Adrenal gland (tissue), 12 donors: ENCODE results near the gene IBA57. TPM values are rescaled to one million over a fixed set of nuclear protein-coding genes. Genes with fewer than 3 reads are reported as not detected.

ENCODE experiments used
- DNase-seq, 7 donors: peaks; one replicate each; pipeline ENCODE4 v3.0.0-alpha.2; 2019 to 2020
- H3K27ac ChIP-seq, 5 donors: fragments of 200-600 bp; sonication (generic) in 4 of 5; 1 replicate in 3 of 5; 2 replicates in 2 of 5; pipeline versions ENCODE4 v1.5.1 to v1.8.0; 2016 to 2020; ENCODE audit warnings: mild to moderate bottlenecking in 1 of 5
- H3K27me3 ChIP-seq: fragments of 200-600 bp; 2 replicates; pipeline ENCODE4 v1.8.0; 2021
- H3K36me3 ChIP-seq, 2 donors: fragments of 200-600 bp; replicated peaks in 1 of 2; 1 replicate in 1 of 2; 2 replicates in 1 of 2; pipeline versions ENCODE4 v1.5.1 to v1.8.0; 2018 to 2022
- H3K4me1 ChIP-seq, 2 donors: fragments of 200-600 bp; replicated peaks in 1 of 2; 1 replicate in 1 of 2; 2 replicates in 1 of 2; pipeline versions ENCODE4 v1.5.1 to v1.8.0; 2018 to 2021
- H3K4me3 ChIP-seq, 4 donors: fragments of 200-600 bp; sonication (generic) in 3 of 4; one replicate each; pipeline ENCODE4 v1.5.1; 2016 to 2018
- H3K9me3 ChIP-seq, 3 donors: fragments of 200-600 bp; sonication (generic) in 1 of 3; replicated peaks in 1 of 3; 1 replicate in 2 of 3; 2 replicates in 1 of 3; pipeline versions ENCODE4 v1.5.1 to v1.8.0; 2016 to 2021
- CTCF ChIP-seq, 6 experiments: fragments of 450-650 bp in 4 of 6; fragments of 200-600 bp in 2 of 6; sonication (generic) in 1 of 6; IDR thresholded peaks; 1 replicate in 5 of 6; 2 replicates in 1 of 6; pipeline versions ENCODE4 v1.5.1 to v1.8.0; 2016 to 2021; ENCODE audit warnings: antibody characterized with exemption in 6 of 6, mild to moderate bottlenecking in 2 of 6, moderate library complexity in 1 of 6
- POLR2A ChIP-seq, 2 donors: fragments of 450-650 bp; IDR thresholded peaks; one replicate each; pipeline ENCODE4 v1.6.1; 2017; ENCODE audit warnings: antibody characterized with exemption in 2 of 2, mild to moderate bottlenecking in 2 of 2, moderate library complexity in 1 of 2
- WGBS, 4 donors: extraction: QIAGEN DNeasy Blood & Tissue Kit in 2 of 4; methylation state at CpG; one replicate each; pipeline versions ENCODE4 v1.1.5 to v1.1.7; 2013 to 2017; 5-methylcytosine and 5-hydroxymethylcytosine counted together
- intact Hi-C, 2 donors: fragments of 100-400 bp; cut with DNase I; formaldehyde crosslinking; loops; one replicate each; pipeline versions ENCODE4 v1.14.1 to v1.15.0; 2022 to 2023
- polyA plus RNA-seq, 3 donors: library from polyadenylated mRNA; stranded (reverse); fragments of 200-250 nt in 2 of 3; fragments of 350-450 nt in 1 of 3; fragmentation: Illumina TruSeq in 1 of 3; extraction: RNeasy Lipid Tissue Mini Kit (QIAGEN cat#74804) in 1 of 3; gene quantifications; one replicate each; pipeline ENCODE4 v1.2.3, GENCODE V29; 2013 to 2014
- total RNA-seq, 9 donors: library from RNA; depleted of rRNA in 4 of 9; stranded (reverse); fragments of >200 nt in 4 of 9; fragments of 120-200 nt in 1 of 9; fragmentation: NEBNext Ultra II Directional in 1 of 9; extraction: Animal tissue kit (Norgen Biotek cat#: 25700) in 1 of 9; gene quantifications; one replicate each; pipeline versions ENCODE4 v1.1.0 to v1.2.4, GENCODE V29; 2013 to 2023
- donor health status: healthy with polysubstance abuse.
- donor health status: Bipolar disorder and iron deficiency.
- donor health status: DM: yes; HTN: yes; CAD: no.
- donor health status: DM: no; HTN: no; CAD: no.
- donor health status: DM: no; HTN: no; CAD: no.
- donor health status: DM: yes; HTN: yes; CAD: no.

IBA57 gene
- total and polyA plus RNA-seq, 12 donors: 1.4 to 40.6 (median 13.0) TPM

GRCh38 chr1:228160201-228160761 is 5.3 kb upstream of the IBA57 start:
- Histone ChIP-seq H3K27me3 (peaks cover 7% of the 10 kb centered on the region), H3K27ac (no peak overlapping the region), H3K4me1 (no peaks in the 10 kb centered on the region), H3K9me3 (no peaks in the 10 kb centered on the region), H3K4me3 (no peak overlapping the region), H3K36me3 (no peaks in the 10 kb centered on the region)
- DNase-seq: no peak
- intact Hi-C loops: no loop called here
- 68 to 92% (median 74%) methylated on average over 2 to 15 of the region's 15 CpGs for WGBS, 4 donors
- TF ChIP-seq CTCF (IDR thresholded peaks at IDR 0.05) (no peak), POLR2A (IDR thresholded peaks at IDR 0.05) (no peak)

GRCh38 chr1:228161362-228161761 is 4.2 kb upstream of the IBA57 start:
- WGBS, 4 donors: 41 to 52% (median 43%) methylated on average over 6 to 7 of the region's 7 CpGs
- Histone ChIP-seq H3K27me3 (peaks cover 7% of the 10 kb centered on the region), H3K27ac (peak overlapping the region in 2 of 5 donors; percentile 22 to 98), H3K4me1 (peaks cover 0 to under 1% of the 10 kb centered on the region in 2 donors), H3K4me3 (no peak overlapping the region), H3K36me3 (no peaks in the 10 kb centered on the region), H3K9me3 (no peaks in the 10 kb centered on the region)
- intact Hi-C loops: no loop called here
- DNase-seq: no peak
- no peak for TF ChIP-seq POLR2A (IDR thresholded peaks at IDR 0.05)
- TF ChIP-seq CTCF (IDR thresholded peaks at IDR 0.05): no peak

GRCh38 chr1:228161866-228162265 is 3.7 kb upstream of the IBA57 start:
- no peaks in the 10 kb centered on the region for H3K9me3 ChIP-seq
- DNase-seq: no peak
- H3K36me3 ChIP-seq: no peaks in the 10 kb centered on the region
- intact Hi-C loops: no loop called here
- peak overlapping the region in 2 of 5 donors; percentile 22 to 98 for H3K27ac ChIP-seq
- peaks cover 0 to 5% of the 10 kb centered on the region in 2 donors for H3K4me1 ChIP-seq
- TF ChIP-seq CTCF (IDR thresholded peaks at IDR 0.05): no peak
- no peak for TF ChIP-seq POLR2A (IDR thresholded peaks at IDR 0.05)
- WGBS, 4 donors: 72 to 78% (median 73%) methylated on average over 8 to 9 of the region's 9 CpGs
- peaks cover 7% of the 10 kb centered on the region for H3K27me3 ChIP-seq
- H3K4me3 ChIP-seq: no peak overlapping the region

- peak in 6 of 7 donors; percentile 45 to 76 (median 50) for DNase-seq
- Histone ChIP-seq H3K4me3 (no peak overlapping the region), H3K27ac (peak overlapping the region in 3 of 5 donors; percentile 46 to 98 (median 68)), H3K9me3 (no peaks in the 10 kb centered on the region), H3K36me3 (no peaks in the 10 kb centered on the region), H3K27me3 (peaks cover 7% of the 10 kb centered on the region), H3K4me1 (peaks cover 0 to 8% of the 10 kb centered on the region in 2 donors)
- WGBS, 4 donors: 14 to 28% (median 18%) methylated on average over 7 to 14 of the region's 14 CpGs
- TF ChIP-seq CTCF (IDR thresholded peaks at IDR 0.05) (no peak), POLR2A (IDR thresholded peaks at IDR 0.05) (no peak)
- intact Hi-C loops: no loop called here
These were observed 3.2 kb upstream of the IBA57 start for GRCh38 chr1:228162286-228163006.
